ENCODE data around the gene MLEC. TPM values are rescaled to one million over a fixed set of nuclear protein-coding genes. Genes with fewer than 3 reads are reported as not detected.

Gene MLEC
- total and polyA plus RNA-seq, 9 of the 15 experiments (the other 6 are each of a cell fraction or from before 2014, with no cell fraction given) = 18.5 to 108 (median 57.8) TPM

- TF ChIP-seq PPARD (CRISPR knock-in tag; IDR thresholded peaks at IDR 0.05) (no peak), CTCFL (IDR thresholded peaks at IDR 0.05; ENCODE audit: borderline replicate concordance, insufficient read depth, low read depth, low read length, poor library complexity, severe bottlenecking) (no peak), CXXC5 (CRISPR knock-in tag; IDR thresholded peaks at IDR 0.05) (peak; percentile 79; the same call in 1 of the 2 replicates), ZNF143 (CRISPR knock-in tag; IDR thresholded peaks at IDR 0.05) (no peak), TFAP4 (CRISPR knock-in tag; IDR thresholded peaks at IDR 0.05; ENCODE audit: borderline replicate concordance) (peak; percentile 98), KLF13 (tag; IDR thresholded peaks at IDR 0.05; ENCODE audit: borderline replicate concordance, low read depth) (peak; percentile 95), TRIM24 (IDR thresholded peaks at IDR 0.05) (peak in 1 of 2 experiments; percentile 98; a peak in 2 of 4 replicates), NR3C1 (CRISPR knock-in tag; IDR thresholded peaks at IDR 0.05) (no peak), ATF6 (CRISPR knock-in tag; IDR thresholded peaks at IDR 0.05) (peak; percentile 76; the same call in 1 of the 2 replicates), GTF3C2 (IDR thresholded peaks at IDR 0.05; ENCODE audit: borderline replicate concordance, extremely low read depth, insufficient read length) (no peak), ZNF239 (CRISPR knock-in tag; IDR thresholded peaks at IDR 0.05) (no peak), THRA (IDR thresholded peaks at IDR 0.05) (no peak), DDX20 (tag; IDR thresholded peaks at IDR 0.05; ENCODE audit: low read depth) (no peak), CHD4 (IDR thresholded peaks at IDR 0.05; ENCODE audit: insufficient read depth, insufficient replicate concordance, low read depth, low read length, poor library complexity, severe bottlenecking) (no peak), BACH1 (tag; IDR thresholded peaks at IDR 0.05) (no peak), ZNF586 (CRISPR knock-in tag; conservative IDR thresholded peaks at IDR 0.05) (no peak)
These were observed at the start of gene MLEC (continued) for GRCh38 chr12:120686690-120687577.
